ENCODE measurements around the gene PRG3. TPM values are rescaled to one million over a fixed set of nuclear protein-coding genes. Genes with fewer than 3 reads are reported as not detected.

The PRG3 gene
- total and polyA plus RNA-seq, 9 donors = not detected

GRCh38 chr11:57421066-57421465 lies 40.1 kb upstream of the PRG3 start:
- TF ChIP-seq POLR2A (IDR thresholded peaks at IDR 0.05) = no peak
- TF ChIP-seq EP300 (IDR thresholded peaks at IDR 0.05) = no peak
- TF ChIP-seq, protein P1, sequence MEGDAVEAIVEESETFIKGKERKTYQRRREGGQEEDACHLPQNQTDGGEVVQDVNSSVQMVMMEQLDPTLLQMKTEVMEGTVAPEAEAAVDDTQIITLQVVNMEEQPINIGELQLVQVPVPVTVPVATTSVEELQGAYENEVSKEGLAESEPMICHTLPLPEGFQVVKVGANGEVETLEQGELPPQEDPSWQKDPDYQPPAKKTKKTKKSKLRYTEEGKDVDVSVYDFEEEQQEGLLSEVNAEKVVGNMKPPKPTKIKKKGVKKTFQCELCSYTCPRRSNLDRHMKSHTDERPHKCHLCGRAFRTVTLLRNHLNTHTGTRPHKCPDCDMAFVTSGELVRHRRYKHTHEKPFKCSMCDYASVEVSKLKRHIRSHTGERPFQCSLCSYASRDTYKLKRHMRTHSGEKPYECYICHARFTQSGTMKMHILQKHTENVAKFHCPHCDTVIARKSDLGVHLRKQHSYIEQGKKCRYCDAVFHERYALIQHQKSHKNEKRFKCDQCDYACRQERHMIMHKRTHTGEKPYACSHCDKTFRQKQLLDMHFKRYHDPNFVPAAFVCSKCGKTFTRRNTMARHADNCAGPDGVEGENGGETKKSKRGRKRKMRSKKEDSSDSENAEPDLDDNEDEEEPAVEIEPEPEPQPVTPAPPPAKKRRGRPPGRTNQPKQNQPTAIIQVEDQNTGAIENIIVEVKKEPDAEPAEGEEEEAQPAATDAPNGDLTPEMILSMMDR (IDR thresholded peaks at IDR 0.05) = no peak
- no peaks in the 10 kb centered on the region for H3K36me3 ChIP-seq

GRCh38 chr11:57419146-57419545 lies 38.2 kb upstream of the PRG3 start:
- H3K4me1 ChIP-seq (ENCODE audit: insufficient read depth) = peaks cover 2% of the 10 kb centered on the region
- TF ChIP-seq EP300 (IDR thresholded peaks at IDR 0.05) (no peak), POLR2A (IDR thresholded peaks at IDR 0.05) (no peak)
- TF ChIP-seq, protein P1 (IDR thresholded peaks at IDR 0.05) = no peak
- intact Hi-C loops (cut with DNase I) = no loop called here
- H3K4me3 ChIP-seq = no peak overlapping the region
- no peaks in the 10 kb centered on the region for H3K27me3 ChIP-seq
- 85 to 91% (median 90%) methylated on average over 3 of the region's 3 CpGs for WGBS, 3 donors
- DNase-seq = no peak
- no peaks in the 10 kb centered on the region for H3K36me3 ChIP-seq
- no peaks in the 10 kb centered on the region for H3K9me3 ChIP-seq
- H3K27ac ChIP-seq = no peak overlapping the region

More at GRCh38 chr11:57421066-57421465, 40.1 kb upstream of the PRG3 start:
- H3K27ac ChIP-seq = no peak overlapping the region
- no peaks in the 10 kb centered on the region for H3K9me3 ChIP-seq
- no peak overlapping the region for H3K4me3 ChIP-seq
- H3K27me3 ChIP-seq = no peaks in the 10 kb centered on the region
- 88 to 94% (median 90%) methylated on average over 4 of the region's 4 CpGs for WGBS, 3 donors
- H3K4me1 ChIP-seq (ENCODE audit: insufficient read depth) = peaks cover 13% of the 10 kb centered on the region
- DNase-seq = no peak
- intact Hi-C loops (cut with DNase I) = loop anchor here in 2 of 4 donors (5.0 to 10.0 kb wide), 2 partner anchors 84 to 86 kb away; partner anchors contain the start of genes P2RX3 (in 2 of the 2) and SSRP1 (in 2 of the 2)

- TF ChIP-seq EP300 (IDR thresholded peaks at IDR 0.05) (no peak), POLR2A (IDR thresholded peaks at IDR 0.05) (no peak)
- TF ChIP-seq, protein P1 (IDR thresholded peaks at IDR 0.05) = no peak
- Histone ChIP-seq H3K9me3 (no peaks in the 10 kb centered on the region), H3K36me3 (no peaks in the 10 kb centered on the region), H3K27me3 (no peaks in the 10 kb centered on the region), H3K4me1 (ENCODE audit: insufficient read depth) (no peaks in the 10 kb centered on the region), H3K4me3 (no peak overlapping the region), H3K27ac (no peak overlapping the region)
- no peak for DNase-seq
- intact Hi-C loops (cut with DNase I) = no loop called here
Measured at GRCh38 chr11:57418131-57418530, 37.2 kb upstream of the PRG3 start.

DNA sequence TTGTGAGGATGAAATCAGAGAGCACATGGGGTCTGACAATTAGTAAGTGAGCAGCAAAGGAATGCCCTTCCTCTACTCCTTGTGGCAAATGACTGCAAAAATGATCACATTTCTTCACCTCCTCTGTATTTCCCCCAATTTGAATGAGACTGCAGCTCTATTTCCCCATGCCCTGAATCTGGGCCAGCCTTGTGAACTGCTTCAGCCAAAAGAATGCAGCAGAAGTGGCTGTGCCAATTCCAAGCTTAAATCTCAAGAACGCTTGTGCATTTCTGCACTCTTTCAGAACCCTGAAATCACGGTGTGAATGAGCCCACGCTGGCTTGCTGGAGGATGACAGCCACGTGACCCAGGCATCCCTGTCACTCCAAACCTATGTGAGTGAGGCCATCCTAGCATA lies 36.1 kb upstream of the PRG3 start:
- H3K27ac ChIP-seq = no peak overlapping the region
- no peaks in the 10 kb centered on the region for H3K27me3 ChIP-seq
- no peaks in the 10 kb centered on the region for H3K36me3 ChIP-seq
- no peaks in the 10 kb centered on the region for H3K9me3 ChIP-seq
- WGBS, 3 donors = 20 to 48% (median 31%) methylated on average over 4 of the region's 4 CpGs
- no peak overlapping the region for H3K4me3 ChIP-seq
- intact Hi-C loops (cut with DNase I) = no loop called here
- DNase-seq = no peak
- no peak for TF ChIP-seq POLR2A (IDR thresholded peaks at IDR 0.05)
- TF ChIP-seq EP300 (IDR thresholded peaks at IDR 0.05) = no peak
- TF ChIP-seq, protein P1 (IDR thresholded peaks at IDR 0.05) = no peak
- no peaks in the 10 kb centered on the region for H3K4me1 ChIP-seq (ENCODE audit: insufficient read depth)
